T47D (cell line): ENCODE measurements around the gene DAB2IP.

Experiments used
- DNase-seq, 2 experiments: peaks; one replicate each; pipeline versions ENCODE4 v3.0.0 to v3.0.0-alpha.2; 2011 to 2012; ENCODE audit warnings: low read depth in 1 of 2, low spot score in 1 of 2
- JUND ChIP-seq: IDR thresholded peaks from 2 replicates; pipeline ENCODE4 v1.6.1; 2012; ENCODE audit warnings: low read depth
- in situ Hi-C: cut with HindIII; loops from 2 replicates; pipeline ENCODE4 v1.10.0; 2016; ENCODE audit warnings: low sequenced_read_pairs, low pct_unique_long_range_greater_than_20kb

The DAB2IP gene

DNA sequence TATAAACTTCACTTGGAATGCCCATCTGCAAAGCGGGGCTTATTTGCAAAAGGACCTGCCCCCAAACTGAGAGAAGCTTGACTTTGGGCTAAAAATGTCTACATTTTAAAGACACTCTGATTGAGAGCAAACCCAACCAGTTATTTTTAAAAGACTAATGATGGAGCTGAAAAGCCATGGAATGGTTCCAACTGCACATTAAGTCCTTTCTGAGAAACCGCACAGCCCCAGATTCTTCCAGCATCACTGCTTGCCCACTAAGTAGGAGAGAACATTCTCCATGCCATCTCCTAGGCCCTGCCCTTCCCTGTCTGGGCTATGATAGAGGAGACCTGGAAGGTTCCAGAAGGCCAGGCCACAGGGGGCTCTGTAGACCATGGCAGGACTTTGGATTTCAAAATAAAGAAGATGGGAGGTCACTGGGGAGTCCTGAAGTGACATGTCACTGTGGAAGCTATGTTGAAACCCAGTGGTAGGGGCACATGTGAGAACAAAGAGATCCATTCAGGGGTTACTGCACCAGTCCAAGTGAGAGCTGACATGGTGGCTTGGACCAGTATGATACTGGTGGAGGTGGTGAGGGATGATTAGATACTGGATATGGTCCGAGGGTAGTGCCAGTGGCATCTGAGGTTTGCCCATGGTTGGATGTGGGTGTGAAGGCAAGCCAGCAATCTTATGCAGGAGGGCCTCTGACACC, 179.2 kb downstream of the DAB2IP start:
- no peak for DNase-seq
- in situ Hi-C loops, result no loop called here
- no peak for TF ChIP-seq JUND

GRCh38 chr9:121831869-121832268, 180.4 kb downstream of the DAB2IP start:
- no peak for TF ChIP-seq JUND
- no peak for DNase-seq
- in situ Hi-C loops, result no loop called here

DNA sequence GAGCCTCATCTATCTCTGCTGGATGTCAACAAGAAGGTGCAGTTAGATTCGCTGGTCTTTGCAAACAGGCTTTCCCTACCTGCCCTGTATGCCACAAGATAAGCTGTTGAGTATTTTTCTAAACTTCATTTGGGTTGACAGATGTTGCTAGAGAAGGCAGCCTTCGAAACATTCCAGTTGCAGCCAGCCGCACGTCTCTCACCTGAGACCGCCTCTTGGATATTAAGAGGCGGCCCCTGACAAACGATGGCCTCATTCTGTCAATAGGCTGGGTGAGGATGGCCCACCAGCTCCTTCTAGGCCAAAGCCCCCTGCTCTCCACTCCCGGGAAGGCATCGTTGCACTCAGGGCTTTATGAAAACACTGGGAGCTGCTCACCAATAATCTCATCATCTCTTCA, 181.6 kb downstream of the DAB2IP start:
- in situ Hi-C loops, result no loop called here
- no peak for DNase-seq
- no peak for TF ChIP-seq JUND
